Peyer's patch (tissue), 4 donors: ENCODE results near the gene LRRC28. TPM values are rescaled to one million over a fixed set of nuclear protein-coding genes. Genes with fewer than 3 reads are reported as not detected.

Experiments used
- DNase-seq, 3 donors: peaks; one replicate each; pipeline ENCODE4 v3.0.0-alpha.2; 2017 to 2019
- H3K27ac ChIP-seq, 4 donors: fragments of 200-600 bp; sonication (generic); one replicate each; pipeline ENCODE4 v1.5.1; 2016 to 2019
- H3K27me3 ChIP-seq, 2 donors: fragments of 200-600 bp; sonication (generic); one replicate each; pipeline ENCODE4 v1.5.1; 2019
- H3K36me3 ChIP-seq, 3 donors: fragments of 200-600 bp; sonication (generic); one replicate each; pipeline ENCODE4 v1.5.1; 2016 to 2019
- H3K4me1 ChIP-seq, 4 donors: fragments of 200-600 bp; sonication (generic); one replicate each; pipeline ENCODE4 v1.5.1; 2016 to 2019
- H3K4me3 ChIP-seq, 4 donors: fragments of 200-600 bp; sonication (generic); 1 replicate in 3 of 4; 2 replicates in 1 of 4; pipeline ENCODE4 v1.5.1; 2016 to 2019; ENCODE audit warnings: mild to moderate bottlenecking in 1 of 4
- H3K9me3 ChIP-seq, 4 donors: fragments of 200-600 bp; sonication (generic); one replicate each; pipeline ENCODE4 v1.5.1; 2016 to 2019; ENCODE audit warnings: mild to moderate bottlenecking in 1 of 4
- CTCF ChIP-seq, 6 experiments: fragments of 450-650 bp in 4 of 6; fragments of 200-600 bp in 2 of 6; sonication (generic) in 1 of 6; IDR thresholded peaks; one replicate each; pipeline ENCODE4 v1.5.1; 2017 to 2019; ENCODE audit warnings: antibody characterized with exemption in 6 of 6, mild to moderate bottlenecking in 3 of 6, moderate library complexity in 1 of 6
- POLR2A ChIP-seq, 2 donors: fragments of 450-650 bp; IDR thresholded peaks; one replicate each; pipeline ENCODE4 v1.5.1; 2017; ENCODE audit warnings: antibody characterized with exemption in 2 of 2, mild to moderate bottlenecking in 2 of 2, moderate library complexity in 2 of 2
- total RNA-seq, 4 donors: library from RNA; depleted of rRNA; stranded (reverse); fragments of >200 nt; gene quantifications; one replicate each; pipeline ENCODE4 v1.1.0, GENCODE V29; 2016

LRRC28 gene
- total RNA-seq, 4 donors from 2014 or later, result 62.7 to 197 (median 157) TPM

- Histone ChIP-seq H3K27me3 (no peaks in the 10 kb centered on the region), H3K9me3 (no peaks in the 10 kb centered on the region), H3K36me3 (no peaks in the 10 kb centered on the region), H3K27ac (no peak overlapping the region), H3K4me1 (no peaks in the 10 kb centered on the region), H3K4me3 (no peak overlapping the region)
- DNase-seq, result no peak
- TF ChIP-seq POLR2A (IDR thresholded peaks at IDR 0.05) (no peak), CTCF (IDR thresholded peaks at IDR 0.05) (no peak)
Measured at GRCh38 chr15:99275525-99276128, 24.3 kb downstream of the LRRC28 start.

- Histone ChIP-seq H3K27me3 (no peaks in the 10 kb centered on the region), H3K27ac (no peak overlapping the region), H3K36me3 (no peaks in the 10 kb centered on the region), H3K9me3 (no peaks in the 10 kb centered on the region), H3K4me3 (no peak overlapping the region), H3K4me1 (no peaks in the 10 kb centered on the region)
- TF ChIP-seq CTCF (IDR thresholded peaks at IDR 0.05) (no peak), POLR2A (IDR thresholded peaks at IDR 0.05) (no peak)
- DNase-seq, result no peak
Measured at GRCh38 chr15:99279290-99279689, 28.0 kb downstream of the LRRC28 start.

GRCh38 chr15:99279827-99280226 is 28.5 kb downstream of the LRRC28 start:
- no peaks in the 10 kb centered on the region for H3K4me1 ChIP-seq
- no peaks in the 10 kb centered on the region for H3K9me3 ChIP-seq
- no peaks in the 10 kb centered on the region for H3K27me3 ChIP-seq
- H3K36me3 ChIP-seq, result no peaks in the 10 kb centered on the region
- TF ChIP-seq POLR2A (IDR thresholded peaks at IDR 0.05) (no peak), CTCF (IDR thresholded peaks at IDR 0.05) (no peak)
- no peak overlapping the region for H3K4me3 ChIP-seq
- no peak for DNase-seq
- H3K27ac ChIP-seq, result no peak overlapping the region

- H3K4me3 ChIP-seq, result no peak overlapping the region
- DNase-seq, result no peak
Measured at GRCh38 chr15:99282121-99282520, 30.8 kb downstream of the LRRC28 start.

GRCh38 chr15:99282586-99282985 is 31.3 kb downstream of the LRRC28 start:
- Histone ChIP-seq H3K27me3 (no peaks in the 10 kb centered on the region), H3K36me3 (no peaks in the 10 kb centered on the region), H3K4me3 (no peak overlapping the region), H3K4me1 (no peaks in the 10 kb centered on the region), H3K27ac (no peak overlapping the region), H3K9me3 (no peaks in the 10 kb centered on the region)
- TF ChIP-seq CTCF (IDR thresholded peaks at IDR 0.05) (no peak), POLR2A (IDR thresholded peaks at IDR 0.05) (no peak)
- no peak for DNase-seq

More at GRCh38 chr15:99282121-99282520, 30.8 kb downstream of the LRRC28 start:
- TF ChIP-seq CTCF (IDR thresholded peaks at IDR 0.05), result no peak
- TF ChIP-seq POLR2A (IDR thresholded peaks at IDR 0.05), result no peak
- Histone ChIP-seq H3K27ac (no peak overlapping the region), H3K36me3 (no peaks in the 10 kb centered on the region), H3K27me3 (no peaks in the 10 kb centered on the region), H3K9me3 (no peaks in the 10 kb centered on the region), H3K4me1 (no peaks in the 10 kb centered on the region)

GRCh38 chr15:99283717-99284116 is 32.4 kb downstream of the LRRC28 start:
- Histone ChIP-seq H3K4me3 (no peak overlapping the region), H3K4me1 (no peaks in the 10 kb centered on the region), H3K27me3 (no peaks in the 10 kb centered on the region)

More at GRCh38 chr15:99283717-99284116, 32.4 kb downstream of the LRRC28 start:
- DNase-seq, result no peak
- peaks cover 0 to 3% (median 0%) of the 10 kb centered on the region in 3 donors for H3K36me3 ChIP-seq
- TF ChIP-seq POLR2A (IDR thresholded peaks at IDR 0.05) (no peak), CTCF (IDR thresholded peaks at IDR 0.05) (no peak)
- no peak overlapping the region for H3K27ac ChIP-seq
- H3K9me3 ChIP-seq, result no peaks in the 10 kb centered on the region
